GM18502 (cell line): ENCODE measurements around the gene EIF5A.

Experiments used
- ATAC-seq: cut with Tn5 transposase; IDR thresholded peaks from one replicate; pipeline ENCODE4 v1.9.1; 2021; ENCODE audit warnings: mild to moderate bottlenecking; ENCODE audit not compliant: unreplicated experiment, poor library complexity

Gene EIF5A

GRCh38 chr17:7352503-7352889 lies 45.1 kb downstream of the EIF5A start:
- no peak for ATAC-seq

GRCh38 chr17:7352910-7353635 lies 45.6 kb downstream of the EIF5A start:
- no peak for ATAC-seq

- no peak for ATAC-seq
These were observed 46.9 kb downstream of the EIF5A start for GRCh38 chr17:7354262-7354843.

- no peak for ATAC-seq
These were observed 47.6 kb downstream of the EIF5A start, which contains the start of gene TMEM95 for GRCh38 chr17:7355053-7355452. Gene TMEM95, plus strand, starts transcription at chr17:7355156. Its CDS starts 49 bp downstream, at chr17:7355205.

- ATAC-seq: no peak
These were observed 48.1 kb downstream of the EIF5A start for GRCh38 chr17:7355573-7355972.

GRCh38 chr17:7356072-7356549 lies 48.7 kb downstream of the EIF5A start:
- no peak for ATAC-seq

- no peak for ATAC-seq
These were observed 49.3 kb downstream of the EIF5A start for GRCh38 chr17:7356756-7357155.

- no peak for ATAC-seq
These were observed 50.0 kb downstream of the EIF5A start for GRCh38 chr17:7357381-7357780.

- no peak for ATAC-seq
These were observed 54.5 kb downstream of the EIF5A start for GRCh38 chr17:7361906-7362305.
